Lung (tissue), 12 donors: ENCODE measurements around the gene TLCD1. TPM values are rescaled to one million over a fixed set of nuclear protein-coding genes. Genes with fewer than 3 reads are reported as not detected.

ENCODE experiments used
- ATAC-seq: fragments of 200-7000 bp; cut with Tn5 transposase; one replicate; pipeline ENCODE4 v1.9.1; 2020; ENCODE audit warnings: moderate number of reproducible peaks; ENCODE audit not compliant: insufficient read depth, low FRiP score
- DNase-seq, 3 donors: peaks; one replicate each; pipeline ENCODE4 v3.0.0-alpha.2; 2013 to 2017
- H3K27ac ChIP-seq, 2 donors: one replicate each; pipeline ENCODE4 v1.5.1; 2013; ENCODE audit warnings: mild to moderate bottlenecking in 2 of 2, moderate library complexity in 2 of 2, control low read depth in 1 of 2, inconsistent platforms in 1 of 2, low read depth in 1 of 2, low read length in 1 of 2
- H3K27me3 ChIP-seq, 3 donors: one replicate each; pipeline ENCODE4 v1.5.1; 2013; ENCODE audit warnings: low read length in 2 of 3; ENCODE audit not compliant: control insufficient read depth in 3 of 3, insufficient read depth in 3 of 3
- H3K36me3 ChIP-seq, 4 donors: one replicate each; pipeline ENCODE4 v1.5.1; 2013; ENCODE audit warnings: low read length in 4 of 4, mild to moderate bottlenecking in 1 of 4, moderate library complexity in 1 of 4; ENCODE audit not compliant: control insufficient read depth in 4 of 4, insufficient read depth in 4 of 4
- H3K4me1 ChIP-seq, 5 donors: one replicate each; pipeline ENCODE4 v1.5.1; 2013; ENCODE audit warnings: low read length in 5 of 5, mild to moderate bottlenecking in 2 of 5, moderate library complexity in 1 of 5; ENCODE audit not compliant: control insufficient read depth in 5 of 5, insufficient read depth in 5 of 5
- H3K4me3 ChIP-seq: one replicate; pipeline ENCODE4 v1.5.1; 2013; ENCODE audit warnings: mild to moderate bottlenecking, control low read depth, moderate library complexity
- H3K9ac ChIP-seq, 2 donors: one replicate each; pipeline ENCODE4 v1.5.1; 2013; ENCODE audit warnings: low read length in 2 of 2, control low read depth in 1 of 2; ENCODE audit not compliant: insufficient read depth in 1 of 2
- H3K9me3 ChIP-seq, 4 donors: one replicate each; pipeline ENCODE4 v1.5.1; 2013; ENCODE audit warnings: low read length in 3 of 4, mild to moderate bottlenecking in 1 of 4, moderate library complexity in 1 of 4; ENCODE audit not compliant: control insufficient read depth in 4 of 4, insufficient read depth in 3 of 4
- CTCF ChIP-seq: IDR thresholded peaks from 2 replicates; pipeline ENCODE4 v1.5.1; 2012; ENCODE audit warnings: mild to moderate bottlenecking; ENCODE audit errors: control extremely low read depth, extremely low read depth
- WGBS, 2 donors: extraction: QIAGEN DNeasy Blood & Tissue Kit; methylation state at CpG; one replicate each; pipeline ENCODE4 v1.1.7; 2013; 5-methylcytosine and 5-hydroxymethylcytosine counted together
- polyA plus RNA-seq, 2 donors: library from polyadenylated mRNA; stranded (reverse); fragments of 200-250 nt; gene quantifications; one replicate each; pipeline ENCODE4 v1.2.1, GENCODE V29; 2013
- total RNA-seq, 2 donors: library from RNA; depleted of rRNA in 1 of 2; stranded (reverse); fragments of >200 nt in 1 of 2; gene quantifications; one replicate each; pipeline ENCODE4 v1.2.1, GENCODE V29; 2014 to 2021
- donor health status: control.
- donor health status: control.
- donor health status: Bipolar disorder and iron deficiency.
- donor health status: healthy.
- donor health status: DM: yes; HTN: yes; CAD: no.

TLCD1 gene
- total and polyA plus RNA-seq, 4 donors, result 3.8 to 42.0 (median 28.7) TPM

DNA sequence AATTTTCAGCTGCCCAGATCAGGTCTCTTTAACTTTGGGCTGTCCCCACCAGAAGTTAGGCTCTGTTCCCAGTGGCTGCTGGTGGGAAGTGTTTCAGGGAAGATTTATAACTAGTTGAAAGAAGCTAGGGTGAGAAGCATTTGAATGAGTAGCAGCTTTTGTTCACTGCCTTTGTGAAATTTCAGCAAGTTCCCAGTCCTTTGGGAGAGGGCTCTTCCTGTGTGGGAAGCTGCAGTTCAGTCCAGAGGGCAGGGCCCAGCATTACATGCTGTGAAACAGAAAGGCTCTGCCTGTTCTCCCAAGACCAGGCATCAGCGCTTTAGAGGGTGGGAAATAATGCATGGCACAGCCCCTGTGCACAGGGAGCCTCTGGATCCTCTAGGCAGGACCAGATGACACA is 32.2 kb downstream of the TLCD1 start:
- no peak overlapping the region for H3K27ac ChIP-seq
- no peak overlapping the region for H3K9ac ChIP-seq
- no peak for DNase-seq
- no peak for ATAC-seq
- TF ChIP-seq CTCF, result no peak
- WGBS, 2 donors, result 96 to 98% methylated on average over 1 of the region's 1 CpG
- H3K36me3 ChIP-seq, result peaks cover 45 to 77% (median 68%) of the 10 kb centered on the region in 4 donors
- no peaks in the 10 kb centered on the region for H3K4me1 ChIP-seq
- no peak overlapping the region for H3K4me3 ChIP-seq
- no peaks in the 10 kb centered on the region for H3K27me3 ChIP-seq
- H3K9me3 ChIP-seq, result no peaks in the 10 kb centered on the region

DNA sequence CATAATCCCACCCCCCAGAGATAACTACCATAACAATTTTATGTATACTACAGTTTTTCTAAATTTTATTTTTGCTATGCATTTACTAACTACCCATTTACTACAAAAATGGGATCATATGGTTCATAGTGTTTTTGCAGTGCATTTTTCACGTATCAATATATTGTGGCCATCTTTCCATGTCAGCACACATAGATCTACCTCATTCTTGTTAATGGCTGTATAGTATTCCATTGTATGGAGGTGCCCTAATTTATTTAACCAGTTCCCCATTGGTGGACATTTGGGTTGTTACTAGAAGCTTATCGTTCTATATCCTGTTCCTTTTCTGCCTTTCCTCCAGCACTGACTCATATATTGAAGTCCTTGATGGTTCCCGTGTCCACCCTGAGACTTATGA is 37.0 kb downstream of the TLCD1 start:
- H3K27me3 ChIP-seq, result no peaks in the 10 kb centered on the region
- no peak for TF ChIP-seq CTCF
- H3K27ac ChIP-seq, result no peak overlapping the region
- H3K4me3 ChIP-seq, result no peak overlapping the region
- WGBS, 2 donors, result 98 to 99% methylated on average over 3 of the region's 3 CpGs
- H3K9ac ChIP-seq, result no peak overlapping the region
- DNase-seq (no peak), ATAC-seq (no peak)
- no peaks in the 10 kb centered on the region for H3K9me3 ChIP-seq
- peaks cover 56 to 75% (median 67%) of the 10 kb centered on the region in 4 donors for H3K36me3 ChIP-seq
- peaks cover 0 to 3% (median 0%) of the 10 kb centered on the region in 5 donors for H3K4me1 ChIP-seq

DNA sequence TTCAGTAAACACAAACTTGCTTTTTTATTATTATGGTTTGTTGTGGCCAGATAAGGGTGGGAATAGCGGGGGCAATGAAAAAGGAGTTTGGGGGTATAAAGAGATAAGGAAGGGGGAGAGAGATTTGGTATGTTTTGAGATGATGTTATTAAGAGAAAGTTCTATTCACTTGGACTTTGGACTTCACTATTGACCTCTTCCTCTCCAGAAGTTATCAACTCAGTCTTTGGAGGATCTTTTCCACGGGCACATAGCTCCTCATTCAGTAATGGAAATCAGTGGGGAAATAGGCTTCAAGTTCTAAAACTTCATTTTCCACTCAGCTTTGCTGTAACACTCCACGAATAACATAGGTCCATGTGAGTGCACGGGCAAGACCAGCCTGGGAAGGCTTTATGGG is 37.6 kb downstream of the TLCD1 start:
- Histone ChIP-seq H3K4me3 (no peak overlapping the region), H3K36me3 (peaks cover 56 to 73% (median 65%) of the 10 kb centered on the region in 4 donors), H3K9ac (no peak overlapping the region), H3K27me3 (no peaks in the 10 kb centered on the region), H3K4me1 (peaks cover 0 to 3% (median 0%) of the 10 kb centered on the region in 5 donors), H3K27ac (no peak overlapping the region), H3K9me3 (no peaks in the 10 kb centered on the region)
- no peak for DNase-seq
- WGBS, 2 donors, result 96 to 97% methylated on average over 4 of the region's 4 CpGs
- TF ChIP-seq CTCF, result no peak
- no peak for ATAC-seq

GRCh38 chr17:28686296-28686695 is 39.7 kb downstream of the TLCD1 start:
- Histone ChIP-seq H3K9ac (no peak overlapping the region), H3K27me3 (no peaks in the 10 kb centered on the region), H3K36me3 (peaks cover 77 to 84% (median 79%) of the 10 kb centered on the region in 4 donors), H3K9me3 (no peaks in the 10 kb centered on the region), H3K4me1 (peaks cover 0 to 3% (median 0%) of the 10 kb centered on the region in 5 donors), H3K27ac (no peak overlapping the region), H3K4me3 (no peak overlapping the region)
- ATAC-seq (no peak), DNase-seq (no peak)
- TF ChIP-seq CTCF, result no peak
- WGBS, 2 donors, result 90 to 96% methylated on average over 4 of the region's 4 CpGs
